Lower lobe of right lung (tissue), 2 donors: ENCODE results near the gene FAM107A. TPM values are rescaled to one million over a fixed set of nuclear protein-coding genes. Genes with fewer than 3 reads are reported as not detected.

Experiments
- ATAC-seq, 2 donors: fragments of 200-7000 bp; cut with Tn5 transposase; one replicate each; pipeline ENCODE4 v1.9.1; 2020 to 2022; ENCODE audit warnings: mild to moderate bottlenecking in 2 of 2, moderate library complexity in 2 of 2
- DNase-seq: peaks from one replicate; pipeline ENCODE4 v3.0.0-alpha.2; 2020
- H3K27ac ChIP-seq: fragments of 200-600 bp; one replicate; pipeline ENCODE4 v1.8.0; 2022
- H3K27me3 ChIP-seq: fragments of 200-600 bp; one replicate; pipeline ENCODE4 v1.8.0; 2022; ENCODE audit warnings: low read depth
- H3K36me3 ChIP-seq: fragments of 200-600 bp; one replicate; pipeline ENCODE4 v1.8.0; 2022; ENCODE audit warnings: mild to moderate bottlenecking
- H3K4me1 ChIP-seq: fragments of 200-600 bp; one replicate; pipeline ENCODE4 v1.8.0; 2022
- H3K4me3 ChIP-seq: fragments of 200-600 bp; one replicate; pipeline ENCODE4 v1.8.0; 2022; ENCODE audit warnings: mild to moderate bottlenecking
- H3K9me3 ChIP-seq: fragments of 200-600 bp; one replicate; pipeline ENCODE4 v1.8.0; 2022
- intact Hi-C: fragments of 100-400 bp; cut with DNase I; formaldehyde crosslinking; loops from one replicate; pipeline ENCODE4 v1.11.0; 2022
- total RNA-seq: library from RNA; stranded (reverse); fragmentation: NEBNext Ultra II Directional; extraction: Animal tissue kit (Norgen Biotek cat#: 25700); gene quantifications from one replicate; pipeline ENCODE4 v1.2.1, GENCODE V29; 2021
- TF ChIP-seq, protein P1 (sequence below): fragments of 200-600 bp; IDR thresholded peaks from one replicate; pipeline ENCODE4 v1.8.0; 2022; ENCODE audit warnings: antibody characterized with exemption, mild to moderate bottlenecking
- donor health status: DM: no; HTN: yes; CAD: no; lungs with severe emphysema.

Gene FAM107A
- total RNA-seq, 1 donor from 2014 or later = 74.5 TPM

DNA sequence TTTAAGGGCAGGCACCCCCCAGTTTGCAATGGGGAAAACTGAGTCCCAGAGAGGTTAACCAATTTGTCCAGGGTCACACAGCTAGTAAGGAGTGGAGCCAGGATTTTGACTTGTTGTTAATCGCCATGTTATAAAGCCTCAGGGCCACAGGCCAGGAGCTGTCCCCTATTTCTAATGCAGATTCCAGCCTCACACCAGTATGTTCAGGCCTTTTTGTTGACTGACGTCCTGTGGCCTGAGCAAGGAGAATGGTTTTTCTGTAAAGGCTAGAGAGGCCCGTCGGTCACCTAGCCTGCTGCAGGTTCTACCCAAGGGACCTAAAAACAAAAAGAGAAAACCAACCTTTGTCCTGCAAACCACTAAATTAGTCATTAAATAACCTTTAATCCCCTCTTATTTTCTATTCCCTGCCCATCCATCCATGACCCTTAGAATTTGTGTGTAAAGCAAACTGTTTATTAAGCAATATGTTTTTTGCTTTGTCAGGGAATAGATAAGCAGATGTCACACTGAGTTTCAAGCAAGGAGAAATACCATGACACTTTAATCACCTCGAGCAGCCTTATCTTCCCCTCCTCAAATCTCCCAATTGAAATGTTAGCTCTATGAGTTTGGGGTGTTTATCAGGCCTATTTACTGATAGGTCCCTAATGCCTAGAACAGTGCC, 54.3 kb downstream of the FAM107A start:
- TF ChIP-seq, protein P1, sequence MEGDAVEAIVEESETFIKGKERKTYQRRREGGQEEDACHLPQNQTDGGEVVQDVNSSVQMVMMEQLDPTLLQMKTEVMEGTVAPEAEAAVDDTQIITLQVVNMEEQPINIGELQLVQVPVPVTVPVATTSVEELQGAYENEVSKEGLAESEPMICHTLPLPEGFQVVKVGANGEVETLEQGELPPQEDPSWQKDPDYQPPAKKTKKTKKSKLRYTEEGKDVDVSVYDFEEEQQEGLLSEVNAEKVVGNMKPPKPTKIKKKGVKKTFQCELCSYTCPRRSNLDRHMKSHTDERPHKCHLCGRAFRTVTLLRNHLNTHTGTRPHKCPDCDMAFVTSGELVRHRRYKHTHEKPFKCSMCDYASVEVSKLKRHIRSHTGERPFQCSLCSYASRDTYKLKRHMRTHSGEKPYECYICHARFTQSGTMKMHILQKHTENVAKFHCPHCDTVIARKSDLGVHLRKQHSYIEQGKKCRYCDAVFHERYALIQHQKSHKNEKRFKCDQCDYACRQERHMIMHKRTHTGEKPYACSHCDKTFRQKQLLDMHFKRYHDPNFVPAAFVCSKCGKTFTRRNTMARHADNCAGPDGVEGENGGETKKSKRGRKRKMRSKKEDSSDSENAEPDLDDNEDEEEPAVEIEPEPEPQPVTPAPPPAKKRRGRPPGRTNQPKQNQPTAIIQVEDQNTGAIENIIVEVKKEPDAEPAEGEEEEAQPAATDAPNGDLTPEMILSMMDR = no peak
- Histone ChIP-seq H3K27me3 (no peaks in the 10 kb centered on the region), H3K4me1 (peaks cover 4% of the 10 kb centered on the region), H3K36me3 (peaks cover 33% of the 10 kb centered on the region), H3K27ac (no peak overlapping the region), H3K9me3 (no peaks in the 10 kb centered on the region), H3K4me3 (no peak overlapping the region)
- intact Hi-C loops = no loop called here
- no peak for ATAC-seq
- DNase-seq = no peak

DNA sequence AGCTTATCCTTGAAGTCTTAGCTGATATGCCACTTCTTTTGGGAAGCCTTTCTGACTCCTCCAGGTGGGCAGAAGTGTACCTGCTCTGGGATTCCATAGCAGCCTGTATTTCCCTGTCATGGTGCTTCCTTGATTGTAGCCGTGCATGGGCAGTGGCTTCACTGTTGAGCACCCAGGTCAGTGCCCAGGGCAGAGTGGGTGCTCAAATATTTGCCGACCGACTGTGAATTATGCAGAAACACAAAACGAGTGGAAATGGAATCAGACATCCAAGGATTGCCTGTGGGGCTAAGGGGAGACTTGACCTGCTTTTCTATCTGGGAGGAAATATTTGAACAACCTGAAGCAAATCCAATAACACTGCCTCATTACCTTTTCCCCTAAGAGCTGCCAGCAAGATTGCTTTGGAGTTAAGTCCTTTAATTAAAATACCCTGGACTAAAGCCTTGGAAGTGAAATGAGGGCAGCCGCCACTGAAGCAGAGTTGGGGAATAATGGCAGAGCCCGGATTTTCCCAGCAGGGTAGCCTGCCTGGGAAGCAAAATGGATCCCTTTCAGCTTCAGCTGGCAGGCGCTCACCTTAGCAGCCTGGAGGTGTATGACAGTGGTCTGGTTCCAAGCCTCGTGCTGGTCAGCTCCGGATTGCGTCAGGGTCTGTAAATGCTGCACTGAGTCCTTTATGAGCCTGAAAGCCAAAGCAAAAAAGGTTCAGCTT, 55.1 kb downstream of the FAM107A start:
- Histone ChIP-seq H3K9me3 (no peaks in the 10 kb centered on the region), H3K27me3 (no peaks in the 10 kb centered on the region), H3K4me3 (no peak overlapping the region), H3K4me1 (peaks cover 4% of the 10 kb centered on the region), H3K36me3 (peaks cover 33% of the 10 kb centered on the region), H3K27ac (no peak overlapping the region)
- ATAC-seq (peak in 1 of 2 donors; percentile 73), DNase-seq (no peak)
- TF ChIP-seq, protein P1 = no peak
- intact Hi-C loops = no loop called here

DNA sequence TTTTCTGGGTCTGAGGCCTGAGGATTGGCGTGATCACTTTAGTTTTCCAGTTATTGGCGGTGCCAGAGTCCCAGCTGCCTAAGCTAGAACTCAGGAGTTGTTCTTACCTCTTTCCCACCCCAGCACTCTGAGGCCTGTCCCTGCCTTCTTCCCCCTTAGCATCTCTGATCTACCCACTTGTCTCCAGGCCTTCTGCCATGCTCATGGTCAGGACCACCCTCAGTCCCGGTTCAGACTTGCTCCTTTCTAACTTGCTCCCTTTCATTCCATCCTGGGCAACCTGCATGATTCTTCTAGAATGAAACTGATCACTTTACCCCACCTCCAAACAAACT, 55.9 kb downstream of the FAM107A start:
- DNase-seq = no peak
- TF ChIP-seq, protein P1 = no peak
- H3K4me1 ChIP-seq = peaks cover 2% of the 10 kb centered on the region
- no peaks in the 10 kb centered on the region for H3K27me3 ChIP-seq
- H3K36me3 ChIP-seq = peaks cover 35% of the 10 kb centered on the region
- no peak overlapping the region for H3K27ac ChIP-seq
- ATAC-seq = no peak
- intact Hi-C loops = no loop called here
- no peaks in the 10 kb centered on the region for H3K9me3 ChIP-seq
- H3K4me3 ChIP-seq = no peak overlapping the region

DNA sequence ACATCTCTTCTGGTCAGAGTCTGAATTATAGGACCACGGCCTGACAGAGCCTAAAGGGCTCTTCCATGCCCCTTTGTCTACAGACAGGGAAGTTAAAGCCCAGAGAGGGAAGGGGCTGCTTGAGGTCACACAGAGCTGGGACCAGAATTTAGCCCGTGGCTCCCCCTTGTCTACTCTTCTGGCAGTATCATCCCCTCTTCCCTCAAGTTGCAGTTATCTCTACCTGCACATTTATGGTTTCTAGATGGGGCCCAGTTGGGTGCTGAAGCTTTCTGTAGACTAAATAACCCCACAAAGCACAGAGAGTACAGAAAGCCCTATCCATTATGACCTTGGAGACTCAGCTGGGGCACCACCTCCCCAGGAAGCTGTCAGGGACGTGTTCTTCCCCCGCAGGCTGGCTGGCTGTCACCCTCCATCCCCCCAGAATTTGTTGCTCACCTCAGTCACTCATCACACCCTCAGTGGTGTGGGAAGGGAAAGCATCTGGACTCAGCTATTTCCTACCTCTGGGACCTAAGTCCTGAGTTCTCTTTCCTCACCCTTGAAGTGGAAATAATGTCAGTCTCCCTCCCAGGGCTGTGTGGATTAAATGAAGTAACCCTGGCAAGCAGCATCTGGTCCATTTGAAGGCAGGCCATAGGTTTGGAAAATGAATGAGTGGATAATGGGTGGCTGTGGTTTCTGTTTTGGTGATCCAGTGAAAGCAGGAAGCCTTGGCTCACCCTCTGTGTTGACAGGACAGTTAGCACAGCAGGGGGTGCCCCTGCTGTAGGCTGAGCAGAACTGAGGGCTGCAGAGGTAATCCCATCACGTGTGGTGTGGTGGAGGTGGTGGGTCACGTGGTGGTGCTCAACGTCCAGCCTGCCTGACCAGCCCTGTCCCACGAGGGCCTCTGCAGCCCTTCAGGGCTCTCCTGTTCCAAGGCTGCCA, 56.5 kb downstream of the FAM107A start:
- Histone ChIP-seq H3K4me1 (no peaks in the 10 kb centered on the region), H3K9me3 (no peaks in the 10 kb centered on the region), H3K27ac (no peak overlapping the region), H3K27me3 (no peaks in the 10 kb centered on the region), H3K36me3 (peaks cover 37% of the 10 kb centered on the region), H3K4me3 (no peak overlapping the region)
- TF ChIP-seq, protein P1 = no peak
- DNase-seq (no peak), ATAC-seq (peak in 1 of 2 donors; percentile 7)
- intact Hi-C loops = no loop called here

DNA sequence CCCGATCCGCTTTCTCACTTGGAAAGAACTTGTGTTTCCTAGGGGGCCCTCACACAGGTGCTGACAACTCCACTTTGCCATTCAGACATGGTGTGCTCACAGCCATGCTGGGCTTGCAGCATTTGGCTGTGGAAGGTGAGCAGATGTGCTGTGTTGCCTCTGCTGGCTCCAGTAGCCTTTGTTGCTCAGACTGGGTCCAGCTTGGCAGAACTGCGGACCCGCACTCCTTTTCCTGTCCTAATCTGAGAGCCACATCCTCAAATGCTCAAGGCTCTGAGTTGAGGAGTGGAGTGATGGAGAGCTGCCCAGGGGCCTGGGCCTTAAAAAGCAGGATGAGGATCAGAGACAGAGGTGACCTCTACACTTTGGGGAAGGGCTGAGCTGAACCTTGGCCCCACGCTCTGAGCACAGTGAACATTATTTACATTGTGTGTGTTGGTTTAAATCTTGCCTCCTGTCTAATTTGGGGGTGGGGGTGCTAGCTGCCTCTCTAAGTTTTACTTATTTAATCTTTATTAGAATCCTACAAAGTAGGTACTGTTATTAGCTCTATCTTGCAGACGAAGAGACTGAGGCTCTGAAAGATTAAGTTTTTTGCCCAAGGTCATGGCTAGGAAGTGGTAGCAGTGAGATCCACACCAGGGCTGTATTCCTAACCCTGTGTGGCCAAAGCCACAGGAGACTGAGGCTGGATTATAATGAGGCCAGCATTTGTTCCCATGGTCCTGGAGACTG, 57.4 kb downstream of the FAM107A start:
- intact Hi-C loops = no loop called here
- no peak overlapping the region for H3K4me3 ChIP-seq
- no peaks in the 10 kb centered on the region for H3K4me1 ChIP-seq
- H3K27ac ChIP-seq = no peak overlapping the region
- ATAC-seq = no peak
- H3K27me3 ChIP-seq = no peaks in the 10 kb centered on the region
- TF ChIP-seq, protein P1 = no peak
- no peak for DNase-seq
- no peaks in the 10 kb centered on the region for H3K9me3 ChIP-seq
- H3K36me3 ChIP-seq = peaks cover 40% of the 10 kb centered on the region
